HFFc6 (cell line): Measurements from ENCODE around the gene RIOK1. TPM values are rescaled to one million over a fixed set of nuclear protein-coding genes. Genes with fewer than 3 reads are reported as not detected.

Experiments used
- DNase-seq: peaks from one replicate; pipeline ENCODE4 v3.0.0-alpha.2; 2018
- H3K27ac Mint-ChIP-seq: 2 replicates; pipeline ENCODE4 v1.8.0; 2020; ENCODE audit warnings: mild to moderate bottlenecking, mixed read lengths
- H3K27me3 Mint-ChIP-seq: 2 replicates; pipeline ENCODE4 v1.8.0; 2021; ENCODE audit warnings: mild to moderate bottlenecking, moderate library complexity, mixed read lengths; ENCODE audit not compliant: insufficient read depth
- H3K36me3 Mint-ChIP-seq: 2 replicates; pipeline ENCODE4 v1.8.0; 2021; ENCODE audit warnings: low read depth, mixed read lengths
- H3K4me1 Mint-ChIP-seq: 2 replicates; pipeline ENCODE4 v1.8.0; 2020; ENCODE audit warnings: low read depth, mixed read lengths
- H3K4me3 Mint-ChIP-seq: 2 replicates; pipeline ENCODE4 v1.8.0; 2020; ENCODE audit warnings: mild to moderate bottlenecking, moderate library complexity, mixed read lengths
- H3K9me3 Mint-ChIP-seq: 2 replicates; pipeline ENCODE4 v1.8.0; 2020; ENCODE audit warnings: mild to moderate bottlenecking, mixed read lengths
- total RNA-seq, 6 experiments: library from RNA; stranded (reverse); fragmentation: NEBNext Ultra II Directional; extraction: Animal tissue kit (Norgen Biotek cat#: 25700); gene quantifications; 2 replicates in 1 of 6; 3 replicates in 5 of 6; pipeline ENCODE4 v1.2.3, GENCODE V29; 2021
- TF ChIP-seq, protein P1 (sequence below): fragments of 200-600 bp; sonication (generic); IDR thresholded peaks from 2 replicates; pipeline ENCODE4 v1.5.0; 2021; ENCODE audit warnings: antibody characterized with exemption, mild to moderate bottlenecking

RIOK1 gene
- total RNA-seq, 6 experiments from 2014 or later, result 16.6 to 19.5 (median 17.8) TPM

DNA sequence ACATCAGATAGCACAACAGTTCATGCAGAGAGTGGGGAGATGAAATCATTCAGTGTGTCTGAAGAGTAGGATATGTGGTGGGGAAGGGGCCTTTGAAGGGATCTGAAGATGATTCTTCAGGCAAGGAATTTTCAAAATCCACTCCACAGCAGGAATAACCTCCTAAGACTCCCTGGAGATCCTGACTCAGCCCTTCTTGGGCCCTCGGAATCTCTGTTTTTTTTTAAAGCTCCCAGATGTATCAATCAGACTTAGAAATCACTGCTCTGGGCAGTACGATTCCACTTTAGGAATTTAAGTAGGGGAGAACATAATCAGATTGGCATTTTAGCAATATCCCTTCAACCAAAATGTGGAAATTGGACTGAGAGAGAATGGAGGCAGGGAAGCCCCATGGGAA, 55.5 kb downstream of the RIOK1 start:
- peaks cover 40% of the 10 kb centered on the region for H3K4me1 Mint-ChIP-seq
- no peak for DNase-seq
- TF ChIP-seq, protein P1, sequence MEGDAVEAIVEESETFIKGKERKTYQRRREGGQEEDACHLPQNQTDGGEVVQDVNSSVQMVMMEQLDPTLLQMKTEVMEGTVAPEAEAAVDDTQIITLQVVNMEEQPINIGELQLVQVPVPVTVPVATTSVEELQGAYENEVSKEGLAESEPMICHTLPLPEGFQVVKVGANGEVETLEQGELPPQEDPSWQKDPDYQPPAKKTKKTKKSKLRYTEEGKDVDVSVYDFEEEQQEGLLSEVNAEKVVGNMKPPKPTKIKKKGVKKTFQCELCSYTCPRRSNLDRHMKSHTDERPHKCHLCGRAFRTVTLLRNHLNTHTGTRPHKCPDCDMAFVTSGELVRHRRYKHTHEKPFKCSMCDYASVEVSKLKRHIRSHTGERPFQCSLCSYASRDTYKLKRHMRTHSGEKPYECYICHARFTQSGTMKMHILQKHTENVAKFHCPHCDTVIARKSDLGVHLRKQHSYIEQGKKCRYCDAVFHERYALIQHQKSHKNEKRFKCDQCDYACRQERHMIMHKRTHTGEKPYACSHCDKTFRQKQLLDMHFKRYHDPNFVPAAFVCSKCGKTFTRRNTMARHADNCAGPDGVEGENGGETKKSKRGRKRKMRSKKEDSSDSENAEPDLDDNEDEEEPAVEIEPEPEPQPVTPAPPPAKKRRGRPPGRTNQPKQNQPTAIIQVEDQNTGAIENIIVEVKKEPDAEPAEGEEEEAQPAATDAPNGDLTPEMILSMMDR, result no peak
- peaks cover 8% of the 10 kb centered on the region; the same call in 1 of the 2 replicates for H3K27me3 Mint-ChIP-seq
- peaks cover 12% of the 10 kb centered on the region for H3K36me3 Mint-ChIP-seq
- H3K27ac Mint-ChIP-seq, result peak overlapping the region; percentile 52; the same call in 1 of the 2 replicates
- peak overlapping the region; percentile 34; the same call in 1 of the 2 replicates for H3K4me3 Mint-ChIP-seq
- peaks cover 11% of the 10 kb centered on the region for H3K9me3 Mint-ChIP-seq

DNA sequence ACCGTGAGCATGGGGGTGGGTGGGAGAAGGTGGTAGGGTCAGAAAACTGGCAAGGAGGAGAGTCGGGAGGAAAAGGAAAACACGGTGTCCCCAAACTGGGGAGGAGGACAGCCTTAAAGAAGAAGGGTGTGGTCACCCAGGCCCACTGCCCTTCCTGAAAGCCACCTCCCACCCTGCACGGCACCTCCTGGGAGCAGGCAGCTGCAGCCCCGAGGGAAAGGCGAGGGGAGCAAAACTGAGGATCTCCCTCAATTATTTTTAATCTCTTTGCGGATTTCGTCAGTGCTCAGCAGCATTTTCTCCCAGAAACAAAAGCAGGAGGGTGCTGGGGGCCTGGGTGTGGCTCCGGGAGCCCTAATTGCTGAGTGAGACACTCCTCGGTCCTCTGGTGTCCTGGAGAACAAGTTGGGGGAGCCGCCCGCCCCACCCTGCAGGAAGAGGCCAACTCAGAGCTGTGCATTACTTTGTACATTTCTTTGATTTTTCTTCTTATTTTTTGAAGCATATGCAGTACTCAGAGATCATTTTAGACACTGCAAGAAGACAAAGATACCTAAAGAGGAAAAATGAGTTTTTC, 56.4 kb downstream of the RIOK1 start:
- Mint-ChIP-seq H3K4me3 (peak overlapping the region; percentile 34; the same call in 1 of the 2 replicates), H3K4me1 (peaks cover 34% of the 10 kb centered on the region), H3K36me3 (peaks cover 12% of the 10 kb centered on the region), H3K9me3 (peaks cover 11% of the 10 kb centered on the region), H3K27ac (peak overlapping the region; percentile 52; the same call in 1 of the 2 replicates), H3K27me3 (peaks cover 9% of the 10 kb centered on the region; the same call in 1 of the 2 replicates)
- TF ChIP-seq, protein P1, result no peak
- DNase-seq, result no peak

DNA sequence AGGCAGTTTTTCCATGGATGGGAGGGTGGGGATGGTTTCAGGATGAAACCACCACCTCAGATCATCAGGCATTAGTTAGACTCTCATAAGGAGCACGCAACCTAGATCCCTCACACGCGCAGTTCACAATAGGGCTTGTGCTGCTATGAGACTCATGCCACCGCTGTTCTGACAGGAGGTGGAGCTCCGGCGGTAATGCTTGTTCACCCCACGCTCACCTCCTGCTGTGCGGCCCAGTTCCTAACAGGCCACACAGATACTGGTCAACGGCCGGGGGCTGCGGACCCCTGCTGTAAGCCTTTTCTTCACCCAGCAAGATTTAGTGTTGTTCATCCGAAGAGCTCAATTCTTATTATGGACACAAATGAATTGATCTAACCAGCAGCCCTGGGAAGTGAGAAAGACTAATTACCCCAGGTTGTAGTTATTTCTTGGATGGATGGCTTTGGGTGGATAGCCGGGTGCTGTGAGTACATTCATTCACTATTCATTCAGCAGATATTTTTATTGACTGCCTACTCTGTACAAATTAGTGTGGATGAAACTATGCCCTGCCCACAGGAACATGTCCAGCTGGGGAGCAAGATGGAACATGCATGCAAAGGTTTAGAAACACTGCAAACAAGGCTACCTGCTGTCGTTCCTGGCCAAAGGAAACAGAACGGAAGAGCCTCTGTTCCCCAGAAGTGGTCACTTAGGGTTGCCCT, 57.2 kb downstream of the RIOK1 start:
- Mint-ChIP-seq H3K27me3 (peaks cover 14% of the 10 kb centered on the region; the same call in 1 of the 2 replicates), H3K4me3 (peak overlapping the region; percentile 74; the same call in 1 of the 2 replicates), H3K4me1 (peaks cover 33% of the 10 kb centered on the region), H3K36me3 (peaks cover 12% of the 10 kb centered on the region), H3K9me3 (peaks cover 11% of the 10 kb centered on the region), H3K27ac (no peak overlapping the region)
- TF ChIP-seq, protein P1, result no peak
- no peak for DNase-seq

DNA sequence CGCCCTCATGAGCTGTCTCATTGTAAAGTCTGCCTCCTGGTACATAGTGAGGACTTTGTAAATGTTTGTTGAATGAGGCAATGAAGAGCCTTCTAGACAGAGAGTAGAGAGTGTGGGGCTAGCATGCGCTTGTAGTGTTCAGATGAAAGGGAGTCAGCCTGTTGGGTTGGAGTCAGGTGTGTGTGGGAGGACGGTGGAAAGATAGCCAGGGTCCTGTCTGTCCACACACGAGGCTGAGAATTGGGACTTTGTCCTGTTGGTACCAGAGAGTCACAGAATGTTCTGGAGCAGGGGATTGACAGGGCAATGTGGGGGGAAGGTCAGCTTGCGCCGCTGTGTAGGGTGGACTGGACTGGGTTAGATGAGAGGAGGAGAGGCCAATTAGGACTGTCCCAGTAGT, 58.6 kb downstream of the RIOK1 start:
- Mint-ChIP-seq H3K27me3 (peaks cover 12% of the 10 kb centered on the region; the same call in 1 of the 2 replicates), H3K36me3 (no peaks in the 10 kb centered on the region), H3K4me1 (peaks cover 33% of the 10 kb centered on the region), H3K4me3 (no peak overlapping the region), H3K27ac (no peak overlapping the region), H3K9me3 (no peaks in the 10 kb centered on the region)
- DNase-seq, result no peak
- TF ChIP-seq, protein P1, result no peak

DNA sequence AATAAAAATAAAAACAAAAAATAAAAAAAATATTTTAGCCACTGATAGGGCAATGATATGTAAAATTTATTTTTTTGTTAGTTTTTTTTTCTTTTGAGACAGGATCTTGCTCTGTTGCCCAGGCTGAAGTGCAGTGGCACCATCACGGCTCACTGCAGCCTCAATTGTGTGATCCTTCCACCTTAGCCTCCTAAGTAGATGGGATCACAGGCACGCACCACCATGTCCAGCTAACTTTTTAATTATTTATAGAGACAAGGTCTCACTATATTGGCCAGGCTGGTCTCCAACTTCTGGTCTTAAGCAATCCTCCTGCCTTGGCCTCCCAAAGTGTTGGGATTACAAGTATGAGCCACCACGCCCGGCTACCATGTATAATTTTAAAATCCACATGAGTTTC, 59.4 kb downstream of the RIOK1 start:
- Mint-ChIP-seq H3K27me3 (peaks cover 12% of the 10 kb centered on the region; the same call in 1 of the 2 replicates), H3K4me3 (no peak overlapping the region), H3K9me3 (no peaks in the 10 kb centered on the region), H3K27ac (no peak overlapping the region), H3K36me3 (no peaks in the 10 kb centered on the region), H3K4me1 (peaks cover 33% of the 10 kb centered on the region)
- no peak for DNase-seq
- TF ChIP-seq, protein P1, result no peak
